ENCODE data around the gene CACNA2D4. TPM values are rescaled to one million over a fixed set of nuclear protein-coding genes. Genes with fewer than 3 reads are reported as not detected.

Gene CACNA2D4
- total RNA-seq, 2 experiments from 2014 or later, result 20.8 to 23.6 TPM

GRCh38 chr12:1816730-1817348, 101.6 kb downstream of the CACNA2D4 start:
- ChIA-PET CTCF (no interaction called here), POLR2A (interaction anchor here (0.8 kb wide), 1 partner anchor 123 kb away, joined by 4 read pairs; no protein-coding TSS in a partner anchor)
- H3K27ac Mint-ChIP-seq, result no peak overlapping the region
- peaks cover 12% of the 10 kb centered on the region for H3K4me1 Mint-ChIP-seq
- peaks cover 39% of the 10 kb centered on the region for H3K27me3 Mint-ChIP-seq
- no peaks in the 10 kb centered on the region for H3K36me3 Mint-ChIP-seq (ENCODE audit: low read depth)
- DNase-seq, result no peak
- H3K9me3 Mint-ChIP-seq, result no peaks in the 10 kb centered on the region
- H3K4me3 Mint-ChIP-seq, result no peak overlapping the region

DNA sequence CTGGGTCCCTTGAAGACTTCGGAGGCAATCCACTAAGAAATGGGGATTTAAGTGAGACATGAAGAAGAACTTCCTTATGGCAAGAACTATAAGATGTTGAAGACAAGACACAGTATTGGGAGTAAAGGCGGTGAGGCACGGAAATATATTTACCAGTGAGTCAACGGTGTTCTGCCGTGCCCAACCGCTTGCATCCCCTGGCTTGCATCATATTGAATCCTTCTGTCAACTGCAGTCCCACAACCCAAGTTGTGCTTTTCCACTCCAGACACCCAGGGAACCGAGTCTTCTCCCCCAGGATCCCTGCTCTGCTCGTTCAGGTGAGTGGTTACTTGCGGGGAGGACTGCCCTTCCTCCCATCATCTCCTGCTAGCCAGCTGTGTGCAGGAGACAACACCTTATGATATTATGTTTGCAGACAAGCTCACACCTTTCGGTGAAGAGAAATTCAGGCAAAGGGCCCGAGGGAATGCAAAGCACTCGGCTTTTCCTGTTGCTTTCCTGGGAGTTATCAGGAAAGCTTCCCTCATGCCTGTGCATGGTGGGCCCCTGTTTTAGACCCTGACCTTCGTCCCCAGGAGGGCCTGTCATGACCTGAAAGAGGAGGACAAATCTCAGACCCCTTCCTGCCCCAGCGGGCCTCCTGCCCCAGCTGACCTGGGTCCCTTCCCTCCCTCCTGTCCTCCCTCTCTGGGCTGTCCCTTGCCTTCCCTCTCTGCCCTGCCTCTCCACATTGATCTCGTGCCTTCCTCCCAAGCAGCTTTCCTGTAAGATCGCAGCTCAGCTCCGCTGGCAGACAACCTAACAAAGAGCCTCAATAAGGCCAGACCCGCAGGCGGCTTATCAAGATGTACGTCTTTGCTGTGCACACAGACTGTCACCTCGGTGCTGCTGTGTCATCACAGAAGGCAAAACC, 102.4 kb downstream of the CACNA2D4 start:
- H3K27me3 Mint-ChIP-seq, result peaks cover 36% of the 10 kb centered on the region
- H3K4me1 Mint-ChIP-seq, result peaks cover 15% of the 10 kb centered on the region
- POLR2A ChIA-PET, result no interaction called here

DNA sequence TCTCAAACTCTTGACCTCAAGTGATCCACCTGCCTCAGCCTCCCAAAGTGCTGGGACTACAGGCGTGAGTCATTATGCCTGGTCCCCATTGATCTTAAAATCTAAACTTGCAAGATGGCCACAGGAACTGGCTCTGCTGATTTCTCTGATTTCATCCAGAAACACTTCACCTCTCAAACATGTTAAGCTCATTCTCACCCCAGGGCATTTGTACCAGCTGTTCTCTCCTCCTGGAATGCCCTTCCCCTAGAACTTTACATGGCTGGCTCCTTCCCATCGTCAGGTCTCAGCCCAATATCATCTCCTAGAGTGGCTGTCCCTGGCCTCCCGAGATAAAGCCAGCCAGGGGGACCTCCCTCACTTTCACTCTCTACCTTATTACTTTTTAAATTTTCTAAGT, 103.3 kb downstream of the CACNA2D4 start:
- H3K27ac Mint-ChIP-seq, result no peak overlapping the region
- no peaks in the 10 kb centered on the region for H3K9me3 Mint-ChIP-seq
- ChIA-PET POLR2A (no interaction called here), CTCF (interaction anchor here (1.2 to 1.8 kb wide), 2 partner anchors 24 to 125 kb away, joined by 3 to 5 read pairs; no protein-coding TSS in a partner anchor)
- peaks cover 27% of the 10 kb centered on the region for H3K27me3 Mint-ChIP-seq
- no peak overlapping the region for H3K4me3 Mint-ChIP-seq
- no peak for DNase-seq
- peaks cover 21% of the 10 kb centered on the region for H3K4me1 Mint-ChIP-seq
- no peaks in the 10 kb centered on the region for H3K36me3 Mint-ChIP-seq (ENCODE audit: low read depth)

More for the DNA sequence above, 102.4 kb downstream of the CACNA2D4 start:
- CTCF ChIA-PET, result interaction anchor here (1.2 kb wide), 1 partner anchor 25 kb away, joined by 3 read pairs; no protein-coding TSS in a partner anchor
- no peak overlapping the region for H3K4me3 Mint-ChIP-seq
- no peak for DNase-seq
- H3K9me3 Mint-ChIP-seq, result no peaks in the 10 kb centered on the region
- no peaks in the 10 kb centered on the region for H3K36me3 Mint-ChIP-seq (ENCODE audit: low read depth)
- no peak overlapping the region for H3K27ac Mint-ChIP-seq

- Mint-ChIP-seq H3K4me3 (no peak overlapping the region), H3K4me1 (peaks cover 24% of the 10 kb centered on the region), H3K9me3 (no peaks in the 10 kb centered on the region), H3K27me3 (peaks cover 18% of the 10 kb centered on the region), H3K27ac (no peak overlapping the region), H3K36me3 (ENCODE audit: low read depth) (no peaks in the 10 kb centered on the region)
- DNase-seq, result no peak
- POLR2A ChIA-PET, result interaction anchor here (1.3 kb wide), 1 partner anchor 19 kb away, joined by 3 read pairs; no protein-coding TSS in a partner anchor
- CTCF ChIA-PET, result interaction anchor here (1.0 to 1.8 kb wide), 2 partner anchors 126 to 161 kb away, joined by 4 to 5 read pairs; no protein-coding TSS in a partner anchor
Measured at GRCh38 chr12:1814266-1814665, 104.2 kb downstream of the CACNA2D4 start.

DNA sequence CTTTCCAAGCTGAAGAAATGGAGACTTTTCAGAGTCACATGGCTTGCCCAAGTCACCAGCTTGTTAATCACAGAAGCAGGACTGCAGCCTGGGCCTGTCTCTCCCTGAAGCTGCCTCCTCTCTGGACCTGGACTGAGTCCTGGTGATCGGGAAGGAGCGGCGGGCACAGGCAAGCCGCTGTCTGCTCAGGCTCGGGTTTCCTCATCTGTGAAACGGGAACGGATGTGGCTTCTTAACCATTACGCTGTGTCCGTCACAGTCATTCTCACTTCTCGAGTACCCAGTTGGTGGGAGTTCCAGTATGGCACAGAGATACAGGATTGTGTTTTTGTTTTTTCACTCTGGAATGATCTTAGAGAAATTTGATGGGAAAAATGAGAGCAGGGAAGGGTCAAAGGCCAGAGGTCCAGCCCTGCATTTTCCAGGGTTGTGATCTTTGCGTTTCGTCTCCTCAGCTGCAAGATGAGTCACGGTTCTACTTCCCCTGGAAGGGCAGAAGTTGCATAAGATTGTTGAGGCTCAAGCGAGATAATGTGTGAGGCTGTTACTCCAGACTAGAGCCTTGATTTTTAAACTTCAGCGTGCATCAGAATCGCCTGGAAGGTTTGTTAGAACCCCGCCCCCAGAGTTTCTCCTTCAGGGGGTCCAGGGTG, 105.7 kb downstream of the CACNA2D4 start:
- DNase-seq, result peak; percentile 22
- ChIA-PET CTCF (interaction anchor here (1.8 kb wide), 1 partner anchor 127 kb away, joined by 8 read pairs; no protein-coding TSS in a partner anchor), POLR2A (interaction anchor here (1.1 to 2.1 kb wide), 2 partner anchors 12 to 16 kb away, joined by 3 to 6 read pairs; no protein-coding TSS in a partner anchor)
- Mint-ChIP-seq H3K4me1 (peaks cover 33% of the 10 kb centered on the region), H3K27ac (peak overlapping the region; percentile 74), H3K36me3 (ENCODE audit: low read depth) (no peaks in the 10 kb centered on the region), H3K27me3 (peaks cover 14% of the 10 kb centered on the region), H3K9me3 (no peaks in the 10 kb centered on the region), H3K4me3 (peak overlapping the region; percentile 11)

DNA sequence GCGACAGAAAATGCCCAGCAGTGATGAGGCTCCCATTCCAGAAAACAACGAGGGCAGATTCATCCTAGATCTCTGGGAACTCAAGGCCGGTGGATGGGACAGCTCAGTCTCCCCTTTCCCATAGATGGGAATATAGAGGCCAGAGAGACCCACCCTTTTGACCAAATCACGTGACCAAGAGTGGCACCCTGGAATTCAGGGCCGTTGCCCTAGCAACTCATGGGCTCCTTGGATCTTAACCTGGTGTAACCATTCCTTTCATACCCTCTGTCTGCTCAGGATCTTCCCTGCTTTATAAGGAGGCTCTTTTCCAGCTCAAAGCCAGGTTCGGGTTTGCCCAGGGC, 106.5 kb downstream of the CACNA2D4 start:
- Mint-ChIP-seq H3K4me3 (peak overlapping the region; percentile 60), H3K36me3 (ENCODE audit: low read depth) (no peaks in the 10 kb centered on the region), H3K27me3 (peaks cover 14% of the 10 kb centered on the region), H3K27ac (peak overlapping the region; percentile 72), H3K9me3 (no peaks in the 10 kb centered on the region), H3K4me1 (peaks cover 36% of the 10 kb centered on the region)
- ChIA-PET POLR2A (interaction anchor here (1.0 to 2.1 kb wide), 3 partner anchors 11 to 15 kb away, joined by 3 to 6 read pairs (median 3); no protein-coding TSS in a partner anchor), CTCF (interaction anchor here (1.8 kb wide), 1 partner anchor 128 kb away, joined by 8 read pairs; no protein-coding TSS in a partner anchor)
- DNase-seq, result no peak

- Mint-ChIP-seq H3K27ac (peak overlapping the region; percentile 72), H3K4me3 (peak overlapping the region; percentile 60), H3K27me3 (peaks cover 11% of the 10 kb centered on the region), H3K9me3 (no peaks in the 10 kb centered on the region), H3K4me1 (peaks cover 36% of the 10 kb centered on the region), H3K36me3 (ENCODE audit: low read depth) (no peaks in the 10 kb centered on the region)
- CTCF ChIA-PET, result no interaction called here
- POLR2A ChIA-PET, result interaction anchor here (1.0 to 2.1 kb wide), 3 partner anchors 10 to 15 kb away, joined by 3 to 6 read pairs (median 3); no protein-coding TSS in a partner anchor
- peak; percentile 63 for DNase-seq
Measured at GRCh38 chr12:1811281-1811947, 107.0 kb downstream of the CACNA2D4 start.

DNA sequence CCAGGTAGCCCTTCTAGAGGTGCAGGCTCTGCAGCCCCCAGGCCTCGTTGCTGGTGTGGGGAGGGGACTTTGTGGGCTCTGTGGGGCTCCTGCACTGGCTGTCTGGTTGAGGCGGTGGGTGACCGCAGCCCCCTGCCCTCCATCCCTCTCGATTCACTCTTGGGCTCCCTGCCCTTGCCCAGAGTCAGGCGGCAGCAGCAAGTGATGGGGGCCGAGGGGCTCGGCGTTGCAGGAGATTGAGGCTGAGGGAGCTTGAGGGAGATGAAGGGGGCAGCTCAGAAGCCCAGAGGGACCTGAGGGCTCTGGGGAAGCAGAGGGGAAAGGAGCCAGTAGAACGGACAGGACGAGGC, 107.5 kb downstream of the CACNA2D4 start:
- Mint-ChIP-seq H3K27me3 (peaks cover 10% of the 10 kb centered on the region), H3K9me3 (no peaks in the 10 kb centered on the region), H3K27ac (peak overlapping the region; percentile 72), H3K4me1 (peaks cover 36% of the 10 kb centered on the region), H3K4me3 (peak overlapping the region; percentile 60), H3K36me3 (ENCODE audit: low read depth) (no peaks in the 10 kb centered on the region)
- CTCF ChIA-PET, result no interaction called here
- POLR2A ChIA-PET, result interaction anchor here (1.0 kb wide), 1 partner anchor 11 kb away, joined by 3 read pairs; no protein-coding TSS in a partner anchor
- no peak for DNase-seq

DNA sequence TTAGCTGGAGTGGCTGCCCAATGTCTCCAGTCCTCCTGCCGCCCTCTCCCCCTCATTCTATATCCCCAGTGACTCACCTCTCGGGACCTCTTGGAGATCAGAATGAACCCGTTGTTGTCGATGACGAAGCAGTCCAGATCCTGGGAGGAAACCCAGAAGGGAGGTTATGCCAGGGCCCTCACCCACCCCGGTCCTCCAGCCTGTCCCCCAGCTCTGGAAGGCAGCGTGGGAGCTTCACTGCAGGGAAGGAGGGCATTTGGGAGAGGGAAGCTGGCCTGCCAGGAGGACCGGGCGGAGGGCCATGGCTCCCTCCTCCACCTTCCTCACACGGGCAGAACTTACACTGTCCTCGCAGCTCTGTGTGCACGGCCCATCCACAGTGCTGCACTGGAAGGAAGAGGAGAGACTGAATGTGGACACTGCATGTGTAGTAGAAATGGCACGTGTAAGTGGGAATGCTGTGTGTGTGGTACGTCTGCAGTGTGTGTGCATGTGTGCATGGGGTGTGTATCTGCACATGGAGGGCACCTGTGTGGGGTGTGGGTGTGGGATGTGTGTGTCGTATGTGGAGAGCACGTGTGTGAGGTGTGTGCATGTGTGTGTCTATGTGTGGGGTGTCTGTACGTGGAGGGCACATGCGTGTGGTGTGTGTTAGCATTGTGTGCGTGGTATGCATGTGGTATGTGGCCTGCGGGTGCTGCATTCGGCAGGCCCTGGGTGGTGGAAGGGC, 108.1 kb downstream of the CACNA2D4 start:
- Mint-ChIP-seq H3K27ac (peak overlapping the region; percentile 72), H3K4me3 (peak overlapping the region; percentile 60), H3K4me1 (peaks cover 36% of the 10 kb centered on the region), H3K27me3 (peaks cover 10% of the 10 kb centered on the region), H3K9me3 (no peaks in the 10 kb centered on the region), H3K36me3 (ENCODE audit: low read depth) (no peaks in the 10 kb centered on the region)
- no peak for DNase-seq
- ChIA-PET CTCF (no interaction called here), POLR2A (no interaction called here)

DNA sequence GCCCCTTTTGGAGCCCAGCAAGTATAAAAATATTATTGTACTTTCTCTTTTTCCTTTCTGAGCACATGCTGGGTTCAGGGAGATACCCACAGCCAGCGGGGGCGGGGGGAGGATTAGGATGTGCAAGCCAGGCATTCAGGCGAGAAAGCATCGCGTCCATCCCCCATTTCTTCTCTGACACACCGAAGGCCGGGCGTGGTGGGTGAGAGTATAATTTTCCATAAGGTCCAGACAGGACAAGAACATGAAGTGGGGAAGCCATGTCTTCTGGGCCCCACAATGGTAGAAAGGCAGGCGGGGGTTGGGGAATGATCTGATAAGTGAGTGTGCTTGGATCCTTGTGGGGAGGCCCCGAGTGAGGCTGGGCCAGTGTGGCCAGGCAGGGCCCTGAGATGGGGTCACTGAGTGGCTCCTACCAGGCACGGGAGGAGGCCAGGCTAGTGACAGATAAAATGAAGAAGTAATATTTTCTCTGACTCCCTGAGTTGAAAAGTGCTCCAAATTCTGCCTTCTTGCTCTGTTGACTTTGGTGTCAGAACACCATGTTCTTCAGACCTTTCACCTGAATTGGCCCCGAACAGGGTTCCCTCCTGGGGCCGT, 108.8 kb downstream of the CACNA2D4 start:
- no peak for DNase-seq
- H3K4me1 Mint-ChIP-seq, result peaks cover 39% of the 10 kb centered on the region
- H3K27ac Mint-ChIP-seq, result peak overlapping the region; percentile 30
- H3K27me3 Mint-ChIP-seq, result peaks cover 8% of the 10 kb centered on the region
- no peaks in the 10 kb centered on the region for H3K36me3 Mint-ChIP-seq (ENCODE audit: low read depth)
- H3K4me3 Mint-ChIP-seq, result no peak overlapping the region
- POLR2A ChIA-PET, result no interaction called here
- CTCF ChIA-PET, result no interaction called here
- H3K9me3 Mint-ChIP-seq, result no peaks in the 10 kb centered on the region

DNA sequence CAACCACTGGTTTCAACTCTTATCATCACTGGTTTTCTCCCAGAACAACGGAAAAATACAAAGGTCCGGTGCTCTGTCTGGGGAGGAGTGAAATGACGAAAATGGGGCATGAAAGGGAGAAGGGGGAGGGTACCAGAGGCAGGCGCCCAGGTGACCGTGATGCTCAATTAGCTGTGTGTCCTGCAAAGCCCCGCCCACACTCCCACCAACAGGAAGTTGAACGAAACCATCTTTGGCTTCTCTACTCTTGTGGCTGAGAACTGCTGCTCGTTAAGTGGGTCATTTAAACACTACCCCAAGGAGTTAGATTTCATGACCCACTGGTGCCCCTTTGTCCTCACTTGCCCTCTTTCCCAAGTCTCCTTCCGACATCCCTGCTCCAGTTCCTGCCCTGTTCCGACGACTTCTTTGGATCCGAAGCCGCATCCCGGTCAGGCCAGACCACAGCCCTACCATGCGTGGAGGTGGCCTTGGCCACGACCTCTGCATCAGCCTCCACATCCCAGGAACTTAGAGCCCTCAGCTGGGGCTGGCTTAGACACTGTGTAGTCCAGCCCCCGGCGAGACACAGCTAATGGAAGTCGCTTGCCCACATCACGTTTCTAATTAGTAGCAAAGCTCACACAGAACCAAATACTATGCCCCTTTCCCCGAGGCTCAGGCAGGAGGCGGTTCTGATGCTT, 109.5 kb downstream of the CACNA2D4 start:
- H3K27ac Mint-ChIP-seq, result peak overlapping the region; percentile 42
- ChIA-PET CTCF (interaction anchor here (0.9 kb wide), 1 partner anchor 174 kb away, joined by 3 read pairs; no protein-coding TSS in a partner anchor), POLR2A (interaction anchor here (1.3 kb wide), 1 partner anchor 12 kb away, joined by 5 read pairs; no protein-coding TSS in a partner anchor)
- peaks cover 4% of the 10 kb centered on the region for H3K27me3 Mint-ChIP-seq
- peak overlapping the region; percentile 8 for H3K4me3 Mint-ChIP-seq
- H3K9me3 Mint-ChIP-seq, result no peaks in the 10 kb centered on the region
- H3K4me1 Mint-ChIP-seq, result peaks cover 44% of the 10 kb centered on the region
- no peaks in the 10 kb centered on the region for H3K36me3 Mint-ChIP-seq (ENCODE audit: low read depth)
- DNase-seq, result peak; percentile 46
